Medulla oblongata (tissue), 1 donor: Measurements from ENCODE around the gene VLDLR.
A peak's percentile ranks its signal among the peaks of the same experiment; 100 is the strongest.

Experiments
- DNase-seq: peaks from one replicate; pipeline ENCODE4 v3.0.0-alpha.2; 2015; ENCODE audit errors: extremely low spot score

VLDLR gene

GRCh38 chr9:2620919-2621721 lies 467 bp upstream of the VLDLR start:
- DNase-seq, result peak; percentile 63

GRCh38 chr9:2622461-2623287 lies 1.1 kb downstream of the VLDLR start:
- peak; percentile 37 for DNase-seq

- peak; percentile 92 for DNase-seq
Measured at GRCh38 chr9:2623288-2624050, 1.9 kb downstream of the VLDLR start.

GRCh38 chr9:2624051-2624682 lies 2.6 kb downstream of the VLDLR start:
- DNase-seq, result no peak

- no peak for DNase-seq
Measured at GRCh38 chr9:2625427-2625826, 3.8 kb downstream of the VLDLR start.

- no peak for DNase-seq
Measured at GRCh38 chr9:2628919-2629318, 7.3 kb downstream of the VLDLR start.

- DNase-seq, result no peak
Measured at GRCh38 chr9:2630158-2630557, 8.6 kb downstream of the VLDLR start.

- no peak for DNase-seq
Measured at GRCh38 chr9:2631263-2631662, 9.7 kb downstream of the VLDLR start.

- peak; percentile 78 for DNase-seq
Measured at GRCh38 chr9:2634153-2634552, 12.6 kb downstream of the VLDLR start.

- DNase-seq, result no peak
Measured at GRCh38 chr9:2634818-2635217, 13.2 kb downstream of the VLDLR start.

- DNase-seq, result no peak
Measured at GRCh38 chr9:2635922-2636321, 14.3 kb downstream of the VLDLR start.

GRCh38 chr9:2637390-2637789 lies 15.8 kb downstream of the VLDLR start:
- DNase-seq, result no peak

- DNase-seq, result no peak
Measured at GRCh38 chr9:2638871-2639673, 17.5 kb downstream of the VLDLR start.

- DNase-seq, result no peak
Measured at GRCh38 chr9:2639786-2640185, 18.2 kb downstream of the VLDLR start.

GRCh38 chr9:2640570-2640969 lies 19.0 kb downstream of the VLDLR start:
- no peak for DNase-seq

GRCh38 chr9:2641033-2641432 lies 19.4 kb downstream of the VLDLR start:
- no peak for DNase-seq

GRCh38 chr9:2642068-2642467 lies 20.5 kb downstream of the VLDLR start:
- DNase-seq, result no peak

- DNase-seq, result no peak
Measured at GRCh38 chr9:2645569-2645968, 24.0 kb downstream of the VLDLR start.

GRCh38 chr9:2655411-2655901 lies 33.9 kb downstream of the VLDLR start:
- peak; percentile 20 for DNase-seq

GRCh38 chr9:2657427-2657826 lies 35.8 kb downstream of the VLDLR start:
- DNase-seq, result no peak

- DNase-seq, result peak; percentile 80
Measured at GRCh38 chr9:2662496-2662895, 40.9 kb downstream of the VLDLR start.
